Thoracic aorta (tissue), 2 donors: Measurements from ENCODE around the gene TMEM167A. TPM values are rescaled to one million over a fixed set of nuclear protein-coding genes. Genes with fewer than 3 reads are reported as not detected.

Experiments
- ATAC-seq: fragments of 150-250 bp; one replicate; pipeline ENCODE4 v1.8.0; 2017; ENCODE audit warnings: low read depth; ENCODE audit not compliant: insufficient number of reproducible peaks, low FRiP score
- DNase-seq: peaks from one replicate; pipeline ENCODE4 v3.0.0-alpha.2; 2020; ENCODE audit warnings: low spot score
- H3K27ac ChIP-seq, 2 donors: fragments of 200-600 bp; sonication (generic); 1 replicate in 1 of 2; 2 replicates in 1 of 2; pipeline ENCODE4 v1.5.1; 2016; ENCODE audit warnings: mild to moderate bottlenecking in 2 of 2, moderate library complexity in 2 of 2
- H3K27me3 ChIP-seq: fragments of 200-600 bp; sonication (generic); replicated peaks from 2 replicates; pipeline ENCODE4 v1.6.0; 2016; ENCODE audit warnings: mild to moderate bottlenecking; ENCODE audit not compliant: insufficient read depth
- H3K36me3 ChIP-seq: fragments of 200-600 bp; sonication (generic); one replicate; pipeline ENCODE4 v1.5.1; 2016
- H3K4me1 ChIP-seq, 2 donors: fragments of 200-600 bp; sonication (generic); 1 replicate in 1 of 2; 2 replicates in 1 of 2; pipeline versions ENCODE4 v1.5.1 to v1.6.0; 2016; ENCODE audit warnings: low read depth in 2 of 2, mild to moderate bottlenecking in 1 of 2; ENCODE audit not compliant: control insufficient read depth in 1 of 2
- H3K4me3 ChIP-seq: fragments of 200-600 bp; sonication (generic); 2 replicates; pipeline ENCODE4 v1.5.1; 2016; ENCODE audit warnings: mild to moderate bottlenecking
- H3K9me3 ChIP-seq: fragments of 200-600 bp; sonication (generic); 2 replicates; pipeline ENCODE4 v1.5.1; 2016
- total RNA-seq, 2 donors: library from RNA; depleted of rRNA; stranded (reverse); fragments of >200 nt; gene quantifications; one replicate each; pipeline versions ENCODE4 v1.1.0 to v1.2.3, GENCODE V29; 2016
- TF ChIP-seq, protein P1 (sequence below): fragments of 200-600 bp; sonication (generic); IDR thresholded peaks from one replicate; pipeline ENCODE4 v1.5.1; 2019; ENCODE audit warnings: antibody characterized with exemption

The TMEM167A gene, protein sequence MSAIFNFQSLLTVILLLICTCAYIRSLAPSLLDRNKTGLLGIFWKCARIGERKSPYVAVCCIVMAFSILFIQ
- 10 to 100 TPM; 55.6 to 58.6 TPM for total RNA-seq

DNA sequence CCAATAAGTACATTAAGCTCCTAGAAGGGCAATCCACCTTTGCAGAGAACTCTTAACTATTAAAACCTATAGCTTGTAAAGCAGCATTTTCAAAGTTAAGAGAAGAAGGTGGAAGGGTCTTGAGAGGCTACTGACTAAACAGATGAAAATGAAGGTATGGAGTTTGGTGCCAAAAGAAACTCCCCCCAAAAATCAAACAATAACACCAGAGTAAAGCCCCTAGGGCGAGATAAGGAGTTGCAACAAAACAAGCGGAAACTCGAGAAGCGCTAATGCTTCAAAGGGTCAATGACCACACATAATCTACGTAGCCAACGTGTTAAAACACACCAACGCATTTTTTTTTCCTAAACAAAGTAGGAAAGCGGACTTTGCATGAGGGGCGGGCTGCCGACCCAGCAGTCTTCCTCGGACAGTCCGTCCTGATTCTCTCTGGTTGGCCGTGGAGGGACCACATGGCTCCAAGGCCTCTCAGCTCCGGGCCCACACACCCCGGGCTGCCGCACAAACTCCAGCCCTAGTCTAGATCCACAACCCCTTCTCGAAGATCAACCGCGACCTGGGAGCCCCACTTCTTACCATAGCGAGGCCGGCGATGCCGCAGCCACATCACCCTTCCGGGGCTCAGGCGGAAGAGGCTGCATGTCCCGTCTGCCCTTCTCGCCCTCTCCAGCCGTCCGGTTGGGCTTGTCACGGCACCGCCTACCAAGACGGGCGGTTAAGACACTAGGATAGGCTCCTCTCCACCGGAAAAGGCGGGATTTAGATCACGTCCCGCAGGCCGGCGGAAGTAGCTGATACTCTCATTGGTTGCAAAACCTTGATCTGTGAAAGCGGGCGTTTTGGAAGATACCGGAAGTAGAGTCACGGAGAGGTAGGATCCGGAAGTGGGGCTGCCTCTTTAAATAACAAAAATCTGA, at the start of gene TMEM167A, which contains the start of gene XRCC4:
TMEM167A (minus strand) TSS at position 653 of the 920 bp plus-strand sequence; CDS start at position 582, 71 bp downstream.
XRCC4 (plus strand) TSS at position 806 of the 920 bp plus-strand sequence. CDS start 27,373 bp downstream, outside the sequence.
- H3K4me1 ChIP-seq, result peaks cover 29 to 55% of the 10 kb centered on the region in 2 donors
- ATAC-seq, result peak; percentile 99

DNA sequence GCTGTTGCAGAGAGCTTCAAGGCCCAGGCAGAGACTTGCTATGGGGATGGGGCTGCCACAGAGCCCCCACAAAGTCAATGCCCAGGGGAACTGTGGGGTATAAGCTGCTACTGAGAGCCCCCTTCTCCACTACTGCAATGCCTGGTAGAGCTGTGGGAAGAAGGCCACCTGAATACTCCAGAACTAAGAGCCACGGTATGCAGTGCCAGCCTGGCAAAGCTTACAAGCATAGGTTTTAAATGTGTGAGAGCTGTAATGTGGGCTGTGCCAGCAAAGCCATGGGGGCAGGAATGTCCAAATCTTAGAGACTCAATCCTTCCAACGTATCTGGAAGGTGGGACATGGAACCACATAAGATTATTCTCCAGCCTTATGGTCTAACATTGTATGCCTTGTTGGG, 49.3 kb upstream of the TMEM167A start:
- H3K36me3 ChIP-seq, result no peaks in the 10 kb centered on the region
- no peak for ATAC-seq
- no peak overlapping the region for H3K27ac ChIP-seq
- H3K4me3 ChIP-seq, result no peak overlapping the region
- no peaks in the 10 kb centered on the region for H3K4me1 ChIP-seq
- no peaks in the 10 kb centered on the region for H3K9me3 ChIP-seq
- TF ChIP-seq, protein P1, sequence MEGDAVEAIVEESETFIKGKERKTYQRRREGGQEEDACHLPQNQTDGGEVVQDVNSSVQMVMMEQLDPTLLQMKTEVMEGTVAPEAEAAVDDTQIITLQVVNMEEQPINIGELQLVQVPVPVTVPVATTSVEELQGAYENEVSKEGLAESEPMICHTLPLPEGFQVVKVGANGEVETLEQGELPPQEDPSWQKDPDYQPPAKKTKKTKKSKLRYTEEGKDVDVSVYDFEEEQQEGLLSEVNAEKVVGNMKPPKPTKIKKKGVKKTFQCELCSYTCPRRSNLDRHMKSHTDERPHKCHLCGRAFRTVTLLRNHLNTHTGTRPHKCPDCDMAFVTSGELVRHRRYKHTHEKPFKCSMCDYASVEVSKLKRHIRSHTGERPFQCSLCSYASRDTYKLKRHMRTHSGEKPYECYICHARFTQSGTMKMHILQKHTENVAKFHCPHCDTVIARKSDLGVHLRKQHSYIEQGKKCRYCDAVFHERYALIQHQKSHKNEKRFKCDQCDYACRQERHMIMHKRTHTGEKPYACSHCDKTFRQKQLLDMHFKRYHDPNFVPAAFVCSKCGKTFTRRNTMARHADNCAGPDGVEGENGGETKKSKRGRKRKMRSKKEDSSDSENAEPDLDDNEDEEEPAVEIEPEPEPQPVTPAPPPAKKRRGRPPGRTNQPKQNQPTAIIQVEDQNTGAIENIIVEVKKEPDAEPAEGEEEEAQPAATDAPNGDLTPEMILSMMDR, result no peak
- H3K27me3 ChIP-seq, result no peaks in the 10 kb centered on the region
- DNase-seq, result no peak

More for the DNA sequence above, at the start of gene TMEM167A, which contains the start of gene XRCC4:
- Histone ChIP-seq H3K27ac (peak within 1 kb of the TSS; percentile 84 to 93), H3K27me3 (no peaks in the 10 kb centered on the region), H3K4me3 (peak within 1 kb of the TSS; percentile 96), H3K9me3 (no peaks in the 10 kb centered on the region), H3K36me3 (no peaks in the 10 kb centered on the region)
- TF ChIP-seq, protein P1, result no peak
- peak; percentile 94 for DNase-seq

DNA sequence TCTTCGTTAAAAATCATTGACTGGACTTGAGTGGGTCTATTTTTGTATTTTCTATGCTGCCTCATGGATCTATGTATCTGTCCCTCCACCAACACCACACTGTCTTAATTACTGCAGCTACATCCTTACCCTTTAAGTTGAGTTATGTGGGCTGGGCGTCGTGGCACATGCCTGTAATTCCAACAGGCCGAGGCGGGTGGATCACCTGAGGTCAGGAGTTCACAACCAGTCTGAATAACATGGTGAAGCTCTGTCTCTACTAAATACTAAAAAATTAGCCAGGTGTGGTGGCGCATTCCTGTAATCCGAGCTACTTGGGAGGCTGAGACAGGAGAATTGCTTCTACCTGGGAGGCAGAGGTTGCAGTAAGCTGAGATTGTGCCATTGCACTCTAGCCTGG, 48.4 kb upstream of the TMEM167A start:
- ATAC-seq (no peak), DNase-seq (no peak)
- no peak overlapping the region for H3K27ac ChIP-seq
- TF ChIP-seq, protein P1, result no peak
- no peaks in the 10 kb centered on the region for H3K4me1 ChIP-seq
- H3K4me3 ChIP-seq, result no peak overlapping the region
- H3K9me3 ChIP-seq, result no peaks in the 10 kb centered on the region
- H3K36me3 ChIP-seq, result no peaks in the 10 kb centered on the region
- H3K27me3 ChIP-seq, result no peaks in the 10 kb centered on the region

DNA sequence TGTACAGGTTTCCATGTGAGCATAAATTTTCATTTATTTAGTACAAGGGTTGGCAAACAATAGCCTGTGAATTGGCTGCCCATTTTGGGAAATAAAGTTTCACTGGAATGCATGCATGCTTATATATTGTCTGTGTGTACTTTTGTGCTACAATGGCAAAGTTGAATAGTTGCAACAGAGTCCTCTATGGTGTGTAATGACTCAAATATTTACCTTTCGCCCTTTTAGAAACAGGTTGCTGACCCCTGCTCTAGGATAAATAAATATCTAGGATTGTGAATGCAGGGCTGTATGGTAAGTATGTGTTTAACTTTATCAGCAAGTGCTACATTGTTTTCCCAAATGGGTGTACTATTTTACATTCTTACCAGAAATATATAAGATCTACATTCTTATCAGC, 47.4 kb upstream of the TMEM167A start:
- DNase-seq, result no peak
- no peak for ATAC-seq
- Histone ChIP-seq H3K36me3 (no peaks in the 10 kb centered on the region), H3K27me3 (no peaks in the 10 kb centered on the region), H3K9me3 (no peaks in the 10 kb centered on the region), H3K27ac (no peak overlapping the region), H3K4me1 (no peaks in the 10 kb centered on the region), H3K4me3 (no peak overlapping the region)
- TF ChIP-seq, protein P1, result no peak

DNA sequence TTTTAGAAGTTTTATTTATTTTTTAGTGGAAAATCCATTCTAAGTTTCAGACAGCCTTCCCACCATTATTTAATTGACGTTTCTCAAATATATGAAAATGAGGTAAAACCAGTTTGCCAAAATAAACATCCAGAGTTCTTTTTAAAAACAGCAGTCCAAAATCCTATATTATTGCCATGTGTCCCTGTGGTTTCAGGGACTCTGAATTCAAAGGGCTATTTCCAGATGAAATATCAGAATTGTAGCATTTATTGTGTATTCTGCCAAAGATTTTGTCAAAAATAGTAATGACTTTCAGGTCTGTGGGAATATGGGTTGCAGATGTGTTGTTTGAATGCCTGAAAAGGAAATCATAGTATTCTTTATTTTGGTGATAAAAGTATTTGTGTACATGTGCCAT, 41.8 kb upstream of the TMEM167A start:
- Histone ChIP-seq H3K27ac (no peak overlapping the region), H3K4me3 (no peak overlapping the region), H3K27me3 (no peaks in the 10 kb centered on the region), H3K9me3 (no peaks in the 10 kb centered on the region), H3K4me1 (no peaks in the 10 kb centered on the region), H3K36me3 (no peaks in the 10 kb centered on the region)
- no peak for DNase-seq
- no peak for ATAC-seq
- TF ChIP-seq, protein P1, result no peak
